Left hindlimb (tissue), 1 donor: ENCODE results near the gene GET3.

Source experiments
- DNase-seq: peaks from one replicate; pipeline ENCODE4 v3.0.0-alpha.2; 2018

The GET3 gene

DNA sequence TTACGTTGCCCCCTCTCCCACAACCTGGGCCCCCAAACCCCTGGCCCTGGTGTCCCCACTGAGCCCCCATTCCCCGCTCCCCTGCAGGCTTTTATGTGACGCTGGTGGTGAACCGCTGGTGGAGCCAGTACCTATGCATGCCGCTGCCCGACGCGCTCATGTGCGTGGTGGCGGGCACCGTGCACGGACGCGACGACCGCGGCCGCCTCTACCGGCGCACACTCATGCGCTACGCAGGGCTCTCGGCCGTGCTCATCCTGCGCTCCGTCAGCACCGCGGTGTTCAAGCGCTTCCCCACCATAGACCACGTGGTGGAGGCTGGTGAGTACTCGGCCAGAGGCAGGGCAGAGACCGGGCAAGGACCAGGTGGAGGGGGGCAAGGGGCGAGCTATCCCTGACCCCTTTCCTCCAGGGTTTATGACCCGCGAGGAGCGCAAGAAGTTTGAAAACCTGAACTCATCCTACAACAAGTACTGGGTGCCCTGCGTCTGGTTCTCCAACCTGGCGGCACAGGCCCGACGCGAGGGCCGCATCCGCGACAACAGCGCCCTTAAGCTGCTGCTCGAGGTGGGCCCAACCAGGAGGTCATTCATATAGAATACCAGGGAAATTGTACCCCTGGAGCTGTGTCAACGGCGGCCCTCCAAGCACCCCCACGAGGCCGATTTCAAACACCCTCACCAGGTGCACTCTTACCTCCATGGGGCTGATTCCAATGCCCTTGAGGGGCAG is 17.3 kb downstream of the GET3 start:
- DNase-seq = no peak

GRCh38 chr19:12756150-12756883 is 19.0 kb downstream of the GET3 start:
- DNase-seq = no peak

DNA sequence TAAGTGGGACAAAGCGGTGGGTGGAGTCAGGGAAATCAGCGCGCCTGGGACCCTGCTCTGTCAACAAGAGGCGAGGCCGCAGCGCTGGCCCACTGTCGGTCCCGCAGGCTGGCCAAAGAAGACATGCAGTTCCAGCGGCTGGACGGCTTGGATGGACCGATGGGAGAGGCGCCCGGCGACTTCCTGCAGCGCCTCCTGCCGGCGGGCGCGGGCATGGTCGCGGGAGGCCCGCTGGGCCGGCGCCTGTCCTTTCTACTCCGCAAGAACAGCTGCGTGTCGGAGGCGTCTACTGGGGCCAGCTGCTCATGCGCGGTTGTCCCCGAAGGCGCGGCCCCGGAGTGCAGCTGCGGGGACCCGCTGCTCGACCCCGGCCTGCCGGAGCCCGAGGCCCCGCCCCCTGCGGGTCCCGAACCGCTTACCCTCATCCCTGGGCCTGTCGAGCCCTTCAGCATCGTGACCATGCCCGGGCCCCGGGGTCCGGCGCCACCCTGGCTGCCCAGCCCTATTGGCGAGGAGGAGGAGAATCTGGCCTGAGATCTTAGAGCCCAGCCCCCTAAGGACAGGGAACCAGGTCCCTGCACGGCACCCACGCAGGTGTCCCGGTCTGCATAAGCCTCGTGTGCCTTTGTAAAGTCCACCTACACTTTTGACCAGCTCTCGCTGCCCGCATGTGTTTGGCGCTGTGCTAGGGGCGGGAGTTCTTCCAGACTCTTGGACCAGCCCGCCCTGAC is 20.4 kb downstream of the GET3 start:
- peak; percentile 81 for DNase-seq

GRCh38 chr19:12759686-12760085 is 22.4 kb downstream of the GET3 start:
- no peak for DNase-seq

GRCh38 chr19:12763100-12763499 is 25.8 kb downstream of the GET3 start:
- no peak for DNase-seq

- DNase-seq = no peak
Observed at GRCh38 chr19:12764698-12765097, 27.4 kb downstream of the GET3 start.

DNA sequence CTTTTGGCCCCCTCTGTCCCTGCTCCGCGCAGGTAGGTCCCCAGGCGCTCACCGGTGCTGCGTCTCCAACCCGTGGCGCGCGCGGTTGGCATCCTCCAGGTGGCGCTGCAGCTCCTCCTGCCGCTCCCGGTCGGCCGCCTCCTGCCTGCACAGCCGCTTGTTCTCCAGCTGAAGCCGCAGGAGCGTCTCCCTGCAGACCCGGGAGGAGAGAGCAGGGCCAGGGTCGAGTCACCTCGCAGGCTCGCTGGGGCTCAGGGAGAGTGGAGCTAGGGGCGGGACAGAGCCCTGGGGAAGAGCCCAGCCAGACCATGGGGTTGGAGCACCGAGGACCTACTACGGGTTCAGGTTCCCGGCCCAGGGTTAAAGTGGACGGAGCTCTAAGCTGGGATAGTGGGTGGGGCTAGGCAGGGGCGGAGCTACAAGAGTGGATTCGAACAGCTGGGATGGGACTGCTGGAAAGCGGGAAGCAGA is 28.8 kb downstream of the GET3 start:
- peak; percentile 88 for DNase-seq

DNA sequence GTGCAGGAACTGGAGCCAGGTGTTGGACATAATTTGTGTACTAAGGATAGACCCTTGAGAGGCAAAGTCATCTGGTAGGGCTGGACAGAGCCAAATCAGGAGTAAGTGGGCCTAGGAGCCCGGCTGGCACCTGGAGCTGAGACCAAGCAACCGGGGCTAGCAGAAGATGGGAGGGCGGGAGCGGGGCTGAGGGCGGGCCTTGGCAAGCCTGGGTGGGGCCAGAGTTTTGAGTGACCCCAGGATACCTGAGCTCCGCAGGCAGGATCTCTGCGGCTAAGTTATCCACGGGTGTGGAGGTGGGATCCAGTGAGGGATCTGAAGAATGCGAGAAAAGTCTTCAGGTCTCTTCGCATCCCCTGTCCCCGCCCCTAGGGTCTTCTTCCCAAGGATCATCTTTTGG is 29.9 kb downstream of the GET3 start:
- no peak for DNase-seq

DNA sequence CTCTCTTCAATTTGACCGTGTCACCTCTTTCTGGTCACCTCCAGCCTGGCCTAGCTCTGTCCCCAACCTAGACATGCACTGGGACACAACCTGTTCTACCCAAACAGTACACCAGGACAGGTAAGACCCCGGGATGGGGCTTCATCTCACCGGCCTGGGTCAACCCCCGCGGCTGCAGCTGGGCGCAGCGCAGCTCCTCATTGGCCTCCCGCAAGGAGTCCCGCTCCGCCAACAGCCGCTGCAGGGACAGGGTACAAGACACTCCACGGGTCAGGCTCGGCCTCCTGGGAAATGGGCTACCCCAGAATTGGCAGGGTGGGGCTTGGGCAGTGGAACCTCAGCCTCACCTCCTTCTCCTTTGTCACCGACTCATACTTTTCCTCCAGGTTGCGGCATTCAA is 30.4 kb downstream of the GET3 start:
- DNase-seq = no peak

DNA sequence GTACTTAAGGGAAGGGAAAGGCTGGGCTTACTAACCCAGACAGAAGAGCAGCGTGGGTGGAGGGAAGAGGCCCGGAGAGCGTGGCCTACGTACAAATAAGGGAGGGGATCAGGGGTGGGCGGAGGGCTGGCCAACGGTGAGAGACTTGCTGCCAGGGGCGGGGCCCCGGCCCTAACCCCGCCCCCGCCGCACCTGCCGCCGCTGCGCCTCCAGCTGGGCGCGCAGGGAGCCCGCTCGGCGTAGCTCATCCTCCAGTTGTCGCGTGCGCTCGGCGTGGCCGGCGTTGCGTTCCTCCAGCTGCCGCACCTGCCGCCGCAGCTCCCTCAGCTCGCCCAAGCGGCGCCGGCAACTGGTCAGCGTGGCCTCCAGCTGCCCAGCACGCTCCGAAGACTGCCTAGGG is 32.4 kb downstream of the GET3 start:
- DNase-seq = peak; percentile 58

DNA sequence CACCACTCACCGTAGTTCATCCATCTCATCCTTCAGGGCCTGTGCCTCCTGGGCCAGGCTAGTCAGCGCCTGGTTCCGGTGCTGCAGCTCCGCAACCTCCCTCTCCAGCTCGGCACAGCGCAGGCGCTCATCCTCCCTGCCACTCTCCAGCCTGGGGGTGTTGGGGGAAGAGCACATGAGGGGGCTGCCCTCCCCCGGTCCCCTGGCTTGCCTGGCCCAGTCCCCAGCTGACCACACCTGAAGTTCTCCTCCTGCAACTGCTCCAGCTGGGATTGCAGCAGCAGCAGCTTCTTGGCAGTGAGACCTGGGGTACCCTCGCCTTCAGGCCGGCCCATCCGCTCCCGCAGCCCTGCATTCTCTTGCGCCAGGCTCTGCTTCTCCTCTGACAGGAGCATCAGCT is 33.6 kb downstream of the GET3 start:
- no peak for DNase-seq

DNA sequence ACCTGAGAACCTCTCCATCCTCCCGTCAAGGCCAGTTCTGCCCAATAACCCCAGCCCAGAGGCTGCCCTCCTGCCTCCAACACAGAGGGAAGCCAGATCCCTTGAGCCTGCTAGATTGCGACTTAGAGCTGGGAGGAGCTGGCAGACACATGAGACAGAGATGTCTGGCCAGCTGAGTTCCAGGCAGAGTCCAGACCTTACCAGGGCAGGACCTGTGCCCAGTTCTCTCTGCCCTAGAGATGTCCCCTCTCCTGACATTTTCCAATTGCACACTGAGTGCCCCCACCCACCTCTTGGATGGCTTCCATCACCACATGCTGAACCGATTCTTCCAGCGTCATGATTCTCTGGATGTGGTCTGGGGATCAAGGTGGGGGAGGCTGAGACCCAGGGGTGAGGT is 35.0 kb downstream of the GET3 start:
- no peak for DNase-seq

- DNase-seq = no peak
Observed at GRCh38 chr19:12773571-12773970, 36.3 kb downstream of the GET3 start.

DNA sequence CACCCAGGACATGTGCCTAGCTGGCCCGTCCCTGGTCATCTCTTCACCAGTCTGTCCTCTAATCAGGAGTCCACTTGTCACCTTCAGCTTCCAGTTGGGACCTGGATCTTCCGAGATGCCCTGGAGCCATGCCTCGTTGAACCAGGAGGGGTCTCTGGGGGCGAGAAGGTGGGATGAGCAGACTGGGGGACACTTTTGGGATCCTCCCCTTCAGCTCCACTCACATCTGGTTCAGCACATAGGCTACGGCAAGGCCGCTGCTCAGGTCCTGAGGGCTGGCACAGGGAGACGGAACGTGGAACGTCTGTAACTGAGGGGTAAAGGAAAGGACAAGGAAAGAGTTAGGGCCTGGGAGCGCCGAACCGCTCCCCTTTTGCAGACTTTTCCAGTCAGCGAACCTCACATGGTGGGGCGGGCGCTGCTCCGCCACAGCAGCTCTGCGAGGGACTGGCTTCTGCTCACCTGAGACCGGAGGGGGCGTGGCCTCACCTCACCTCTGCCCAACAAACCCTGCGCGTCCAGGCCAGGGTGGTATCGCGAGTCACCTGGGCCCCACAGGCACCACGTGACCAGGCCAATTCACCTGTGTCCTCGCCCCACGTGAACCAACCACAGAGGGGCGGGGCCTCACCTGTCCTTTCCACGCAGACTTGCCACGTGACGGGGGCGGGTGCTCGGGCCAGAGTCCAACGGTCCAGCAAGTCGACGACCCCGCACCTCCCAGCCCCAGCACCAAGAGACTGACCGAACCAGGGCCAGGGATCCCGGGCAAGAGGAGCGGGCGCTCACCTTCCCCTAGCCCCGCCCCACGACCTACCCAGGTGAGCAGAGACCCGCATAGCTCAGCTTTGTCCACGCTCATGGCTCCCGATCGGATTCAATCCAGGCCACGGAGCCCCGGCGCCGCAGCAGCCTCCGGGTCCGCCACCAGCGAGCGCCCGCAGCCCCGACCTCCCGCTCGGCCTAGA is 37.6 kb downstream of the GET3 start, which contains the start of gene HOOK2:
Gene HOOK2 (minus strand): TSS at position 965 of the 968 bp plus-strand sequence. CDS start 103 bp downstream, at position 862.
- DNase-seq = peak; percentile 72

DNA sequence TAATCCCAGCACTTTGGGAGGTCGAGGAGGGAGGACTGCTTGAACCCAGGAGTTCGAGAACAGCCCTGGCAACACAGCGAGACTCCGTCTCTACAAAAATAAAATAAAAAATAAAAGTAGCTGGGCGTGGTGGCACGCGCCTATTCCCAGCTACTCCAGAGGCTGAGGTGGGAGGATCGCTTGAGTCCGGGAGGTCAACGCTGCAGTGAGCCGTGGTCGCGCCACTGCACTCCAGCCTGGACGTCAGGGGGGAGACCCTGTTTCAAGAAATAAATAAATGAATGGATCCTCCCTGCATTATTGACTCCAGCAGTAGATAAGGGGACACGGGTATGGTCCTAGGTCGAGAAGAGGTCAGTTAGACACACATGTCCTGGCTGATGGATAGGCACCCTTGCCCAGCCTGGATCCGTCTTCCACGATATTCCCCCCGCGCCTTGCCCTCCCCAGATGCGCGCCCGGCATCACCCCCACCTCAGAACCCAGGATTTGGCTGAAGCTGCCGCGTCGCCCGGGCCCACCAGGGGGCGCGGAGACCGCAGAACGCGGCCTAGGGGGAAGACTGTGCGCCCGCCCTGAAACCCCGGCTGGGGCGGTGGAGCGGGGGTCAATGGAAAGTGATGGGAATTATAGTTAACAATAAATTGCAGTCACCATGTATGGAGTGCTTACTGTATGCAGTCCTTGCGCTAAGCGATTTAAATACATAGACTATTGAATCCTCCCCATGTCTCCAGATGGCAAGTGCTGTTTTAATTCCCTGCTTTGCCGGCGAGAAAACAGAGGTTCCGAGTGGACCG is 40.1 kb downstream of the GET3 start:
- DNase-seq = peak; percentile 89

- DNase-seq = peak; percentile 90
Observed at GRCh38 chr19:12778017-12778904, 41.0 kb downstream of the GET3 start.

- DNase-seq = no peak
Observed at GRCh38 chr19:12778905-12779161, 41.5 kb downstream of the GET3 start.

DNA sequence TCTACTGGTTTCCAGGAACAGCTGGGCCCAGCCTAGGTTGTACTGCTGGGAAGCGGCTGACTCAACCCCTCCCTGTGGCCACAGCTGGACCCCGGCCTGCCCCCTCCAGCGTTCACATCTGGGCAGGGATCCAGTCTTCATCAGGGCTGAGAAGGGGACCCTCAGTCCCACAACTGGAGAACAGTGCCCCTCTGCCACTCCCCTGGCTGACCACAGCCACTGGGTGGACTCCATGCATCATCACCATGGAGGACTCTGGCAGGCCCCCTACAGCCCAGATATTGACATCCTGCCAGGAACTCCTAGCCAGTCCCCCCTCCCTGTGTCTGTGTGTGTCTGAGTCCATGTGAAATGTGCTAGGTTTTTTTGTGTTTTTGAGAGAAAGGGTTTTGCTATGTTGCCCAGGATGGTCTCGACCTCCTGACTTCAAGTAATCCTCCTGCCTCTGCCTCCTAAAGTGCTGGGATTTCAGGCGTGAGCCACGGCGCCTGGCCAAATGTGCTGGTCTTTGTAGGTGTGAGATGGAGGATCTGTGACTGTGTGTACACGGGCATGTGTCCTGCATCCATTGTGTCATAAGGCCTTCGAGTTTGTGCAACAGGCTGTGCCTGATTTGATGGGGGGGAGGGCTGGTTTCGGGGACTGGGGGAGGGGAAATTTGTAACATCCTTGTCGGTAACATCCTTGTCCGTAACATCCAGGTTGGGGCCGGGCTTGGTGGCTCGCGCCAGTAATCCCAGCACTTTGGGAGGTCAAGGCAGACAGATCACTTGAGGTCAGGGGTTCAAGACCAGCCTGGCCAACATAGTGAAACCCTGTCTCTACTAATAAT is 42.1 kb downstream of the GET3 start:
- peak; percentile 92 for DNase-seq

DNA sequence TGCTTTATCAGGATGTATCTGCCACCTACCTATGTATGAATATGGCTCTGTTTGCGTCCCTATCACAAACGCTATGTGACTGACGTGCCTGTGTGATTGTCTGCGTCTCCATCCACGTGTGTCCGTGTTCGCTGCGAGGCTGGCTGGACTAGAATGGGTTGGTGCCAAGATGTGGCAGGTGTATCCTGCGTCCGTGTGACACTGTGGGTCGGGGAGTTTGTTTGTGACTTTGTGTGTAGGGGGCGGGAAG is 44.8 kb downstream of the GET3 start:
- DNase-seq = no peak
